ENCODE results near the gene ZNF134.

ZNF134 gene

GRCh38 chr19:57643734-57644133 lies 29.7 kb downstream of the ZNF134 start:
- H3K4me2 ChIP-seq (ENCODE audit: low read length), result no peak overlapping the region
- no peaks in the 10 kb centered on the region for H3K27me3 ChIP-seq (ENCODE audit: control insufficient read depth, insufficient read depth, low read length)
- no peak overlapping the region for H3K9ac ChIP-seq (ENCODE audit: low read depth, low read length)
- H3K4me3 ChIP-seq (ENCODE audit: low read length), result no peak overlapping the region
- H3K36me3 ChIP-seq (ENCODE audit: insufficient read depth, low read length), result peaks cover 42% of the 10 kb centered on the region
- peaks cover 17% of the 10 kb centered on the region for H3K9me3 ChIP-seq (replicated peaks; ENCODE audit: low read length)
- no peaks in the 10 kb centered on the region for H3K4me1 ChIP-seq (ENCODE audit: control insufficient read depth, insufficient read depth, low read length)

- no peak overlapping the region for H3K9ac ChIP-seq (ENCODE audit: low read depth, low read length)
- H3K27me3 ChIP-seq (ENCODE audit: control insufficient read depth, insufficient read depth, low read length), result no peaks in the 10 kb centered on the region
- H3K9me3 ChIP-seq (replicated peaks; ENCODE audit: low read length), result no peaks in the 10 kb centered on the region
- no peaks in the 10 kb centered on the region for H3K4me1 ChIP-seq (ENCODE audit: control insufficient read depth, insufficient read depth, low read length)
- no peak overlapping the region for H3K4me3 ChIP-seq (ENCODE audit: low read length)
- H3K4me2 ChIP-seq (ENCODE audit: low read length), result no peak overlapping the region
- H3K36me3 ChIP-seq (ENCODE audit: insufficient read depth, low read length), result no peaks in the 10 kb centered on the region
Observed at GRCh38 chr19:57648331-57649003, 34.4 kb downstream of the ZNF134 start.

GRCh38 chr19:57651654-57651996 lies 37.6 kb downstream of the ZNF134 start:
- no peaks in the 10 kb centered on the region for H3K9me3 ChIP-seq (replicated peaks; ENCODE audit: low read length)
- no peak overlapping the region for H3K9ac ChIP-seq (ENCODE audit: low read depth, low read length)
- peaks cover 4% of the 10 kb centered on the region for H3K27me3 ChIP-seq (ENCODE audit: control insufficient read depth, insufficient read depth, low read length)
- no peak overlapping the region for H3K4me3 ChIP-seq (ENCODE audit: low read length)
- no peaks in the 10 kb centered on the region for H3K4me1 ChIP-seq (ENCODE audit: control insufficient read depth, insufficient read depth, low read length)
- no peaks in the 10 kb centered on the region for H3K36me3 ChIP-seq (ENCODE audit: insufficient read depth, low read length)
- H3K4me2 ChIP-seq (ENCODE audit: low read length), result no peak overlapping the region

- Histone ChIP-seq H3K9me3 (replicated peaks; ENCODE audit: low read length) (no peaks in the 10 kb centered on the region), H3K4me1 (ENCODE audit: control insufficient read depth, insufficient read depth, low read length) (no peaks in the 10 kb centered on the region), H3K36me3 (ENCODE audit: insufficient read depth, low read length) (no peaks in the 10 kb centered on the region), H3K27me3 (ENCODE audit: control insufficient read depth, insufficient read depth, low read length) (peaks cover 4% of the 10 kb centered on the region), H3K4me3 (ENCODE audit: low read length) (no peak overlapping the region), H3K9ac (ENCODE audit: low read depth, low read length) (no peak overlapping the region), H3K4me2 (ENCODE audit: low read length) (no peak overlapping the region)
Observed at GRCh38 chr19:57653689-57654088, 39.6 kb downstream of the ZNF134 start.

GRCh38 chr19:57655443-57655842 lies 41.4 kb downstream of the ZNF134 start:
- no peaks in the 10 kb centered on the region for H3K36me3 ChIP-seq (ENCODE audit: insufficient read depth, low read length)
- peaks cover 20% of the 10 kb centered on the region for H3K27me3 ChIP-seq (ENCODE audit: control insufficient read depth, insufficient read depth, low read length)
- H3K4me2 ChIP-seq (ENCODE audit: low read length), result no peak overlapping the region
- no peak overlapping the region for H3K4me3 ChIP-seq (ENCODE audit: low read length)
- no peaks in the 10 kb centered on the region for H3K4me1 ChIP-seq (ENCODE audit: control insufficient read depth, insufficient read depth, low read length)
- H3K9me3 ChIP-seq (replicated peaks; ENCODE audit: low read length), result no peaks in the 10 kb centered on the region
- no peak overlapping the region for H3K9ac ChIP-seq (ENCODE audit: low read depth, low read length)

GRCh38 chr19:57656346-57656745 lies 42.3 kb downstream of the ZNF134 start:
- Histone ChIP-seq H3K9me3 (replicated peaks; ENCODE audit: low read length) (no peaks in the 10 kb centered on the region), H3K4me3 (ENCODE audit: low read length) (no peak overlapping the region), H3K27me3 (ENCODE audit: control insufficient read depth, insufficient read depth, low read length) (peaks cover 24% of the 10 kb centered on the region), H3K36me3 (ENCODE audit: insufficient read depth, low read length) (no peaks in the 10 kb centered on the region), H3K9ac (ENCODE audit: low read depth, low read length) (no peak overlapping the region), H3K4me1 (ENCODE audit: control insufficient read depth, insufficient read depth, low read length) (no peaks in the 10 kb centered on the region), H3K4me2 (ENCODE audit: low read length) (no peak overlapping the region)

- peak overlapping the region; percentile 90 for H3K4me2 ChIP-seq (ENCODE audit: low read length)
- H3K9ac ChIP-seq (ENCODE audit: low read depth, low read length), result peak overlapping the region; percentile 60
- peak overlapping the region; percentile 80 for H3K4me3 ChIP-seq (ENCODE audit: low read length)
- no peaks in the 10 kb centered on the region for H3K9me3 ChIP-seq (replicated peaks; ENCODE audit: low read length)
- peaks cover 9% of the 10 kb centered on the region for H3K4me1 ChIP-seq (ENCODE audit: control insufficient read depth, insufficient read depth, low read length)
- H3K36me3 ChIP-seq (ENCODE audit: insufficient read depth, low read length), result no peaks in the 10 kb centered on the region
- H3K27me3 ChIP-seq (ENCODE audit: control insufficient read depth, insufficient read depth, low read length), result peaks cover 17% of the 10 kb centered on the region
Observed at GRCh38 chr19:57664269-57665127, 50.5 kb downstream of the ZNF134 start.

- peaks cover 9% of the 10 kb centered on the region for H3K4me1 ChIP-seq (ENCODE audit: control insufficient read depth, insufficient read depth, low read length)
- no peaks in the 10 kb centered on the region for H3K36me3 ChIP-seq (ENCODE audit: insufficient read depth, low read length)
- H3K4me3 ChIP-seq (ENCODE audit: low read length), result no peak overlapping the region
- H3K9me3 ChIP-seq (replicated peaks; ENCODE audit: low read length), result no peaks in the 10 kb centered on the region
- no peak overlapping the region for H3K9ac ChIP-seq (ENCODE audit: low read depth, low read length)
- H3K27me3 ChIP-seq (ENCODE audit: control insufficient read depth, insufficient read depth, low read length), result peaks cover 9% of the 10 kb centered on the region
- peak overlapping the region; percentile 90 for H3K4me2 ChIP-seq (ENCODE audit: low read length)
Observed at GRCh38 chr19:57665261-57665806, 51.3 kb downstream of the ZNF134 start.

- no peak overlapping the region for H3K4me3 ChIP-seq (ENCODE audit: low read length)
- H3K4me1 ChIP-seq (ENCODE audit: control insufficient read depth, insufficient read depth, low read length), result peaks cover 9% of the 10 kb centered on the region
- peaks cover 9% of the 10 kb centered on the region for H3K27me3 ChIP-seq (ENCODE audit: control insufficient read depth, insufficient read depth, low read length)
- H3K9me3 ChIP-seq (replicated peaks; ENCODE audit: low read length), result no peaks in the 10 kb centered on the region
- no peaks in the 10 kb centered on the region for H3K36me3 ChIP-seq (ENCODE audit: insufficient read depth, low read length)
- H3K9ac ChIP-seq (ENCODE audit: low read depth, low read length), result no peak overlapping the region
- H3K4me2 ChIP-seq (ENCODE audit: low read length), result no peak overlapping the region
Observed at GRCh38 chr19:57667228-57667627, 53.2 kb downstream of the ZNF134 start.

GRCh38 chr19:57668635-57669034 lies 54.6 kb downstream of the ZNF134 start, which contains the start of gene ZSCAN4:
Gene ZSCAN4 (plus strand): TSS chr19:57668935. CDS start chr19:57676146, 7,211 bp downstream.
- Histone ChIP-seq H3K36me3 (ENCODE audit: insufficient read depth, low read length) (no peaks in the 10 kb centered on the region), H3K27me3 (ENCODE audit: control insufficient read depth, insufficient read depth, low read length) (peaks cover 9% of the 10 kb centered on the region), H3K9me3 (replicated peaks; ENCODE audit: low read length) (no peaks in the 10 kb centered on the region), H3K9ac (ENCODE audit: low read depth, low read length) (no peak within 1 kb of the TSS), H3K4me3 (ENCODE audit: low read length) (no peak within 1 kb of the TSS), H3K4me1 (ENCODE audit: control insufficient read depth, insufficient read depth, low read length) (peaks cover 9% of the 10 kb centered on the region), H3K4me2 (ENCODE audit: low read length) (no peak within 1 kb of the TSS)

GRCh38 chr19:57671124-57671895 lies 57.3 kb downstream of the ZNF134 start:
- no peaks in the 10 kb centered on the region for H3K36me3 ChIP-seq (ENCODE audit: insufficient read depth, low read length)
- H3K4me1 ChIP-seq (ENCODE audit: control insufficient read depth, insufficient read depth, low read length), result no peaks in the 10 kb centered on the region
- no peak overlapping the region for H3K4me2 ChIP-seq (ENCODE audit: low read length)
- no peak overlapping the region for H3K9ac ChIP-seq (ENCODE audit: low read depth, low read length)
- no peak overlapping the region for H3K4me3 ChIP-seq (ENCODE audit: low read length)
- no peaks in the 10 kb centered on the region for H3K9me3 ChIP-seq (replicated peaks; ENCODE audit: low read length)
- peaks cover 9% of the 10 kb centered on the region for H3K27me3 ChIP-seq (ENCODE audit: control insufficient read depth, insufficient read depth, low read length)

Data from skeletal muscle satellite cell (primary cell).